CD14-positive monocyte (primary cell): ENCODE results near the gene NMB. TPM values are rescaled to one million over a fixed set of nuclear protein-coding genes. Genes with fewer than 3 reads are reported as not detected.

Experiments used
- DNase-seq, 3 donors: peaks; one replicate each; pipeline ENCODE4 v3.0.0-alpha.2; 2011 to 2022
- H2AFZ ChIP-seq: 2 replicates; pipeline ENCODE4 v1.6.0; 2012; ENCODE audit warnings: mild to moderate bottlenecking, low read depth, low read length, inconsistent platforms; ENCODE audit not compliant: insufficient read depth, poor library complexity, severe bottlenecking
- H3K27ac ChIP-seq, 2 donors: 1 replicate in 1 of 2; 2 replicates in 1 of 2; pipeline ENCODE4 v1.5.1; 2012 to 2013; ENCODE audit warnings: low read length in 2 of 2, control low read depth in 1 of 2, inconsistent platforms in 1 of 2, low read depth in 1 of 2, mild to moderate bottlenecking in 1 of 2
- H3K27me3 ChIP-seq, 2 donors: one replicate each; pipeline versions ENCODE4 v1.6.0 to v1.6.1; 2011 to 2013; ENCODE audit warnings: low read length in 2 of 2; ENCODE audit not compliant: control insufficient read depth in 2 of 2, insufficient read depth in 2 of 2
- H3K36me3 ChIP-seq, 2 donors: replicated peaks in 1 of 2; 1 replicate in 1 of 2; 2 replicates in 1 of 2; pipeline versions ENCODE4 v1.5.1 to v1.6.1; 2012 to 2013; ENCODE audit warnings: low read length in 2 of 2, control low read depth in 1 of 2, inconsistent platforms in 1 of 2, mild to moderate bottlenecking in 1 of 2; ENCODE audit not compliant: insufficient read depth in 2 of 2, control insufficient read depth in 1 of 2
- H3K4me1 ChIP-seq, 2 donors: 1 replicate in 1 of 2; 2 replicates in 1 of 2; pipeline versions ENCODE4 v1.5.1 to v1.6.1; 2012 to 2013; ENCODE audit warnings: low read length in 2 of 2, control low read depth in 1 of 2, inconsistent platforms in 1 of 2, mild to moderate bottlenecking in 1 of 2, moderate library complexity in 1 of 2; ENCODE audit not compliant: insufficient read depth in 2 of 2, control insufficient read depth in 1 of 2
- H3K4me2 ChIP-seq: replicated peaks from 2 replicates; pipeline ENCODE3; 2012; ENCODE audit warnings: low read length, moderate library complexity, mild to moderate bottlenecking; ENCODE audit not compliant: poor library complexity, severe bottlenecking; ENCODE audit errors: extremely low read depth
- H3K4me3 ChIP-seq, 3 experiments: fragments of 200-600 bp in 1 of 3; sonication (generic) in 1 of 3; replicated peaks in 1 of 3; 1 replicate in 2 of 3; 2 replicates in 1 of 3; pipeline ENCODE4 v1.5.1; 2011 to 2013; ENCODE audit warnings: low read length in 3 of 3, mild to moderate bottlenecking in 3 of 3, control low read depth in 2 of 3, low read depth in 2 of 3, inconsistent platforms in 1 of 3, moderate library complexity in 1 of 3
- H3K79me2 ChIP-seq: 2 replicates; pipeline ENCODE4 v1.6.0; 2012; ENCODE audit warnings: mild to moderate bottlenecking, control low read depth, inconsistent platforms, low read length, moderate library complexity; ENCODE audit not compliant: insufficient read depth
- H3K9ac ChIP-seq: 2 replicates; pipeline ENCODE4 v1.6.0; 2017; ENCODE audit warnings: low read length, mild to moderate bottlenecking; ENCODE audit not compliant: insufficient read depth, poor library complexity, severe bottlenecking
- H3K9me3 ChIP-seq, 2 donors: replicated peaks in 1 of 2; 1 replicate in 1 of 2; 2 replicates in 1 of 2; pipeline versions ENCODE4 v1.5.1 to v1.6.1; 2012 to 2013; ENCODE audit warnings: low read length in 2 of 2, control low read depth in 1 of 2; ENCODE audit not compliant: control insufficient read depth in 1 of 2, insufficient read depth in 1 of 2
- H4K20me1 ChIP-seq: 2 replicates; pipeline ENCODE4 v1.6.0; 2012; ENCODE audit warnings: mild to moderate bottlenecking, low read length, control low read depth, moderate library complexity; ENCODE audit not compliant: insufficient read depth
- H3K27ac Mint-ChIP-seq, 7 donors: one replicate each; pipeline ENCODE4 v1.8.0; 2020; ENCODE audit warnings: mild to moderate bottlenecking in 7 of 7, mixed read lengths in 7 of 7, moderate library complexity in 6 of 7, inconsistent platforms in 2 of 7
- H3K27me3 Mint-ChIP-seq, 3 donors: one replicate each; pipeline ENCODE4 v1.8.0; 2021 to 2022; ENCODE audit warnings: low read depth in 3 of 3, mild to moderate bottlenecking in 3 of 3, mixed read lengths in 3 of 3, moderate library complexity in 3 of 3, inconsistent platforms in 1 of 3
- H3K36me3 Mint-ChIP-seq, 2 donors: one replicate each; pipeline ENCODE4 v1.8.0; 2020; ENCODE audit warnings: mixed read lengths in 2 of 2, inconsistent platforms in 1 of 2, mild to moderate bottlenecking in 1 of 2
- H3K4me1 Mint-ChIP-seq: one replicate; pipeline ENCODE4 v1.8.0; 2020; ENCODE audit warnings: mild to moderate bottlenecking, mixed read lengths
- H3K4me3 Mint-ChIP-seq, 2 donors: one replicate each; pipeline ENCODE4 v1.8.0; 2020; ENCODE audit warnings: mild to moderate bottlenecking in 2 of 2, mixed read lengths in 2 of 2, moderate library complexity in 1 of 2
- H3K9me3 Mint-ChIP-seq, 7 donors: one replicate each; pipeline ENCODE4 v1.8.0; 2020 to 2022; ENCODE audit warnings: mixed read lengths in 7 of 7, mild to moderate bottlenecking in 6 of 7, moderate library complexity in 6 of 7, inconsistent platforms in 2 of 7
- WGBS: methylation state at CpG from one replicate; pipeline ENCODE4 v1.1.5; 2013; ENCODE audit warnings: missing lambda C conversion rate; ENCODE audit not compliant: insufficient coverage; 5-methylcytosine and 5-hydroxymethylcytosine counted together
- intact Hi-C, 2 donors: fragments of 100-400 bp; cut with micrococcal nuclease; formaldehyde crosslinking; loops; one replicate each; pipeline versions ENCODE4 v1.15.0 to v1.15.1; 2023
- polyA plus RNA-seq, 3 donors: library from polyadenylated mRNA; depleted of rRNA in 1 of 3; unstranded in 2 of 3; stranded (reverse) in 1 of 3; fragments of 300-500 nt in 2 of 3; fragments of >200 nt in 1 of 3; fragmentation: Illumina TruSeq in 2 of 3; gene quantifications; 1 replicate in 2 of 3; 2 replicates in 1 of 3; pipeline ENCODE4 v1.2.3, GENCODE V29; 2012 to 2021
- TF ChIP-seq, protein P1 (sequence below): fragments of 200-600 bp; IDR thresholded peaks from one replicate; pipeline ENCODE4 v1.8.0; 2022; ENCODE audit warnings: antibody characterized with exemption, mild to moderate bottlenecking

NMB gene
- polyA plus RNA-seq, 3 donors = 0.45 to 0.81 (median 0.56) TPM

GRCh38 chr15:84638103-84638502 is 19.9 kb downstream of the NMB start:
- no peak for DNase-seq
- WGBS = no CpG with 5 or more reads among the region's 3 CpGs
- peaks cover 18% of the 10 kb centered on the region for H3K4me1 Mint-ChIP-seq
- no peak overlapping the region for H3K27ac Mint-ChIP-seq
- peaks cover 15% of the 10 kb centered on the region for H3K79me2 ChIP-seq
- H3K27ac ChIP-seq = no peak overlapping the region
- peaks cover 51 to 61% of the 10 kb centered on the region in 2 donors for H3K36me3 ChIP-seq
- peaks cover 43 to 70% of the 10 kb centered on the region in 2 donors for H3K36me3 Mint-ChIP-seq
- H3K27me3 ChIP-seq = no peaks in the 10 kb centered on the region
- H3K4me3 Mint-ChIP-seq = no peak overlapping the region
- intact Hi-C loops = no loop called here
- H3K27me3 Mint-ChIP-seq = no peaks in the 10 kb centered on the region
- H3K9ac ChIP-seq = no peak overlapping the region
- no peaks in the 10 kb centered on the region for H4K20me1 ChIP-seq
- no peaks in the 10 kb centered on the region for H3K9me3 ChIP-seq
- no peaks in the 10 kb centered on the region for H3K9me3 Mint-ChIP-seq
- TF ChIP-seq, protein P1, sequence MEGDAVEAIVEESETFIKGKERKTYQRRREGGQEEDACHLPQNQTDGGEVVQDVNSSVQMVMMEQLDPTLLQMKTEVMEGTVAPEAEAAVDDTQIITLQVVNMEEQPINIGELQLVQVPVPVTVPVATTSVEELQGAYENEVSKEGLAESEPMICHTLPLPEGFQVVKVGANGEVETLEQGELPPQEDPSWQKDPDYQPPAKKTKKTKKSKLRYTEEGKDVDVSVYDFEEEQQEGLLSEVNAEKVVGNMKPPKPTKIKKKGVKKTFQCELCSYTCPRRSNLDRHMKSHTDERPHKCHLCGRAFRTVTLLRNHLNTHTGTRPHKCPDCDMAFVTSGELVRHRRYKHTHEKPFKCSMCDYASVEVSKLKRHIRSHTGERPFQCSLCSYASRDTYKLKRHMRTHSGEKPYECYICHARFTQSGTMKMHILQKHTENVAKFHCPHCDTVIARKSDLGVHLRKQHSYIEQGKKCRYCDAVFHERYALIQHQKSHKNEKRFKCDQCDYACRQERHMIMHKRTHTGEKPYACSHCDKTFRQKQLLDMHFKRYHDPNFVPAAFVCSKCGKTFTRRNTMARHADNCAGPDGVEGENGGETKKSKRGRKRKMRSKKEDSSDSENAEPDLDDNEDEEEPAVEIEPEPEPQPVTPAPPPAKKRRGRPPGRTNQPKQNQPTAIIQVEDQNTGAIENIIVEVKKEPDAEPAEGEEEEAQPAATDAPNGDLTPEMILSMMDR = no peak
- no peak overlapping the region for H3K4me3 ChIP-seq
- no peak overlapping the region for H2AFZ ChIP-seq
- H3K4me1 ChIP-seq = peaks cover 7 to 19% of the 10 kb centered on the region in 2 donors
- H3K4me2 ChIP-seq = no peak overlapping the region

GRCh38 chr15:84634228-84634837 is 23.7 kb downstream of the NMB start:
- H4K20me1 ChIP-seq = no peaks in the 10 kb centered on the region
- 6% methylated on average over 15 of the region's 23 CpGs for WGBS
- H2AFZ ChIP-seq = peak overlapping the region; percentile 92
- Mint-ChIP-seq H3K27ac (peak overlapping the region; percentile 16 to 80 (median 59)), H3K36me3 (peaks cover 16 to 35% of the 10 kb centered on the region in 2 donors), H3K4me1 (peaks cover 40% of the 10 kb centered on the region), H3K9me3 (no peaks in the 10 kb centered on the region), H3K27me3 (no peaks in the 10 kb centered on the region), H3K4me3 (peak overlapping the region; percentile 87 to 88)
- peaks cover 28% of the 10 kb centered on the region for H3K79me2 ChIP-seq
- H3K9ac ChIP-seq = peak overlapping the region; percentile 74
- intact Hi-C loops = no loop called here
- no peak for DNase-seq
- H3K27ac ChIP-seq = peak overlapping the region in 1 of 2 donors; percentile 85
- H3K27me3 ChIP-seq = no peaks in the 10 kb centered on the region
- peaks cover 14 to 24% of the 10 kb centered on the region in 2 donors for H3K36me3 ChIP-seq
- H3K4me3 ChIP-seq = peak overlapping the region; percentile 38 to 85 (median 84)
- peak overlapping the region; percentile 73 for H3K4me2 ChIP-seq
- no peaks in the 10 kb centered on the region for H3K9me3 ChIP-seq
- H3K4me1 ChIP-seq = peaks cover 30 to 48% of the 10 kb centered on the region in 2 donors
- TF ChIP-seq, protein P1 = no peak
